Measurements from ENCODE around the gene YKT6.

Gene YKT6

GRCh38 chr7:44200699-44201461, at the start of gene YKT6:
Gene YKT6, plus strand, starts transcription at chr7:44200978. Its CDS starts 158 bp downstream, at chr7:44201136.
- DNase-seq, result peak; percentile 94 to 95
- TF ChIP-seq GATA1 (IDR thresholded peaks at IDR 0.05; ENCODE audit: low read depth, low read length), result no peak
- TF ChIP-seq POLR2A (IDR thresholded peaks at IDR 0.05; ENCODE audit: low read length), result peak; percentile 84

DNA sequence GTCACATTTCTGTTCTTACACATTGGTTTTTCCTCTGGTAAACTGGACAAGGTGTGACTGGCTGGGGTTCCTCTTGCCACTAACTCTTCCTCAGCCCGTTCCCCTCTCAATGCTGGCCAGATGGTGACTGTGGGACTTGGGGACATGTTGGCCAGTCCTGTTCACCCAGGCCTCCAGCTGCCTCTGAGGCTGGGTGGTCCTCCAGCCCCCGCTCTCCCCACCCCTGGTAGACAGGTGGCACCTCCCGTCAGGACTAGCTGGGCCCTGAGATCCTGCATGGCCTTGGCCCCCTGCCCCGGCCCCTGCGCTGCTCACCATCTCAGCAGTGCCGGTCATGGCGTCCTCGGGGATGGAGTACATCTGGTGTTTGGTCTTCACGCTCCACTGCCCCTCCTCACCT, 48.8 kb upstream of the YKT6 start:
- no peak for TF ChIP-seq GATA1 (IDR thresholded peaks at IDR 0.05; ENCODE audit: low read depth, low read length)
- no peak for TF ChIP-seq POLR2A (IDR thresholded peaks at IDR 0.05; ENCODE audit: low read length)

DNA sequence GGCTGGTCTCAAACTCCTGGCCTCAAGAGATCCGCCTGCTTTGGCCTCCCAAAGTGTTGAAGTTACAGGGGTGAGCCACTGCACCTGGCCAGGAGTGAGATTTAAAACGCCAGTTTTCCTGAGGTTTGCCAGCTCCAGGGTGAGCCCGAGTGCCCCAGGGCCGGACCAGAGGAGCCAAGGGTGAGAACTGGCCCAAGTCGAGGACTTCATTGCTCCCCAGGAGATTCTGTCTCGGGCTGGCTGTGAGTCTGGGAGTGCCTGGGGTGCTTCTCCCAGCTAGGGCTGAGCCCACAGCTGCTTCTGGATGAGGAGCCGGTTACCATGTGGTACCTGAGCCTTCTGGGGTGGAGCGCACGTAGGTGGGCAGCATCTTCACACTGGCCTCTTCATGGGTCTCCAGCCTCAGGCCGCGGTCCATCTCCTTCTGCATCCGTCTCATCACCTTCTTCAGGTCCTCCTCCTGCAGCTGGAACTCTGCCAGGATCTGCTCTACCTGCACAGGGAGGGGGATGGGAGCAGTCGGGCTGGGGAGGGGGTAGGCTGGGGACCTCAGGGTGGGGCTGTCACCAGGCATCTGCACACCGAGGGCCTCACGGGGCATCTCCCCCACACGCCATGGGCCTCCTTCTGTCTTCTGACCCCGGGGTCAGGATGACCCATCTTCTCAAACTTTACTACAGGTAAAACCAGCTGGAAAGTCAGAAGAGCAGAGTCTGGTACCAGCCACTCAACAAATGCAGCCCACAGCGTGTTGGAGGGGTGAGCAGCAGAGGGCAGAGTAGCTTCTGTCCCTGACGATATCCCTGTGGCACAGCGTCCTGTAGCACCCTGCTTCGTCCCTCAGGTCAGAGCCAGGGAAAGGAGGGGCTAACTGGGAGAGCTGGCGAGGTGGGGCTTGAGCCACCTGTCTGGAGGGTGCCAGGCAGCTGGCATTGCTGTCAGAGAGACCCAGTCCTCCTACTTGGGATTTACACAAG, 47.5 kb upstream of the YKT6 start:
- no peak for TF ChIP-seq GATA1 (IDR thresholded peaks at IDR 0.05; ENCODE audit: low read depth, low read length)
- no peak for TF ChIP-seq POLR2A (IDR thresholded peaks at IDR 0.05; ENCODE audit: low read length)

More for the DNA sequence above, 48.8 kb upstream of the YKT6 start:
- DNase-seq, result no peak

GRCh38 chr7:44153948-44154335, 46.8 kb upstream of the YKT6 start:
- TF ChIP-seq POLR2A (IDR thresholded peaks at IDR 0.05; ENCODE audit: low read length) (no peak), GATA1 (IDR thresholded peaks at IDR 0.05; ENCODE audit: low read depth, low read length) (no peak)
- DNase-seq, result no peak

More for the DNA sequence above, 47.5 kb upstream of the YKT6 start:
- no peak for DNase-seq

GRCh38 chr7:44154703-44155102, 46.1 kb upstream of the YKT6 start:
- DNase-seq, result no peak
- TF ChIP-seq POLR2A (IDR thresholded peaks at IDR 0.05; ENCODE audit: low read length) (no peak), GATA1 (IDR thresholded peaks at IDR 0.05; ENCODE audit: low read depth, low read length) (no peak)

GRCh38 chr7:44155191-44156185, 45.3 kb upstream of the YKT6 start:
- TF ChIP-seq POLR2A (IDR thresholded peaks at IDR 0.05; ENCODE audit: low read length) (no peak), GATA1 (IDR thresholded peaks at IDR 0.05; ENCODE audit: low read depth, low read length) (no peak)
- DNase-seq, result no peak

- TF ChIP-seq POLR2A (IDR thresholded peaks at IDR 0.05; ENCODE audit: low read length) (no peak), GATA1 (IDR thresholded peaks at IDR 0.05; ENCODE audit: low read depth, low read length) (no peak)
- DNase-seq, result no peak
Measured at GRCh38 chr7:44156453-44157010, 44.2 kb upstream of the YKT6 start.

DNA sequence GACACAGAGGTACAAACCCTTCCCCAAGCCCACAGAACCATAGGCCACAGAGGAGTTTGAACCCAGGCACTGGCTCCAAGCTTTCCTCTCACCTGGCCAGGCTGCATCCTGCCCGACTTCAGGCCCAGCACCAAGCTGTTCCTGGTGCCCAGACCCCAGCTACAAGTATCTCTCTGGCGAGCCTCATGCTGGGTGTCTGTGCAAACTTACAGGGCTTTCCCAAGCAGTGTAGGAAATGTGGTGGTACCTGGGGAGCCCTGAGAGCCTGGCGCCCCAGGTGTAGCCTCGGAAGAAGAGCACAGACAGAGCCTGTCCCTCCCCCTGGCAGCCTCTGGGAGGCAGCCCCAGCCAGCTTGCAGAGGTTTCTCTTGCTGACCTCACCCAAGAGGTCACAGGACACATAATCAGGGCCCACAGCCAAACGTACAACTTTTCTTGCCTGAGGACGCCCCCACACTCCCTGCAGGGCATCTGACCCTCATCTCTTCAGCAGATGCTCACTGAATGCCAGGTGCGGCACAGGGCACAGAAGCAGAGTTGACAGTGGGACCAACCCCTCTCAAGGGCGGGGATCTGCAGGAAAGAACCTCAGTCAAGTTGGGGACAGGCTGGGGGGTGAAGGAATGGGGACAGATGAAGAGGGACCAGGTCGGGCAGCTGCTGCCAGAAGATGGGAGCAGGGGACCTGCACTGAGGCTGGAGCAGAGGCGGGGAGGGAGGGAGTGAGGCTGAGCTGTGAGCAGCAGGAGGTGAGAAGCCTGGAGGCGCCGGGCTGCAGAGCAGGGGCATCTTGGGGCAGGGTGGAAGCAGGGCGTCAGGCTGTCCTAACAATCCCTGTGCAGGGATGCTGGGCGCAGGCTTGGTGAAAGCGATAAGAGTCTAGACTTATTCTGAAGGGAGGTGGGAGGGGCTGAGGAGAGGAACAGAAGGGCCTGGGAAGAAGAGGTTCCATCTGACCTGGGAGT, 43.4 kb upstream of the YKT6 start:
- no peak for DNase-seq
- TF ChIP-seq POLR2A (IDR thresholded peaks at IDR 0.05; ENCODE audit: low read length) (no peak), GATA1 (IDR thresholded peaks at IDR 0.05; ENCODE audit: low read depth, low read length) (no peak)

DNA sequence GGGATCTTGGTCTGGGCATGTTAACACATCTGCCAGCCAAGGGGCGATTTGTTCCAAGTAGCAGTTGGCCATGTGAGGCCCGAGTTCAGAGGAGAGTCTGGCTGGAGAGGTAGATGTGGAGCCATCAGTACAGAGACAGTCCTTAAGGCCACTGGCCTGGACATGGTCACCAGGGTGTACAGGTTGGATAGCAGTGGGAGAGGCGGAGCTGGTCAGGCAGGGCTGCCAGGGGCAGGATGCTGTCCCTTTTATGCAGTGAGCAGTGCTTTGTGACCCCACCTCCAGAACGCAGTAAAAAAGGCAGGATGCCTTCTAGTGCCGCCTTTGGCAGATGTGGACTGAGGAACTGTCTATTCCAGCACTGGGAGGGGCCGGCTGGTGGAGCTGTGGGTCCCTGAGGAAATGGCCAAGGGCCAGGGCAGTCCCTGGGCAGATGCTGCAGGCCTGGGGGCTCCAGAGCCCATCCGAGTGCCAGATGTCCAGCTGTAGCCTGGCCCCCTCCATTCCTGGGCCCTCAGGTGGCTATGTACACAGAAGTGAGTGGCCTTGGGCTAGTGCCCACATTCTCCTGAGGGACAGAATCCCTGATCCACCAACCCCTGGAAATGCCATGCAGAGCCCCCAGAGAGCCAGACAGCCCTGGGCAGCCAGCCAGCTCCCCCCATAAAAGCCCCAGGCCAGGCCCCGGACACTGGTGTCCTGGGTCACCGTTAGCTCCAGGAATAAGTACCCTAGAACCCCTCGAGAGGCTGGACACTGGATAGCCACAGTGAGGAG, 42.5 kb upstream of the YKT6 start:
- DNase-seq, result no peak
- no peak for TF ChIP-seq POLR2A (IDR thresholded peaks at IDR 0.05; ENCODE audit: low read length)
- no peak for TF ChIP-seq GATA1 (IDR thresholded peaks at IDR 0.05; ENCODE audit: low read depth, low read length)

GRCh38 chr7:44158873-44159631, 41.7 kb upstream of the YKT6 start:
- TF ChIP-seq GATA1 (IDR thresholded peaks at IDR 0.05; ENCODE audit: low read depth, low read length) (no peak), POLR2A (IDR thresholded peaks at IDR 0.05; ENCODE audit: low read length) (no peak)
- no peak for DNase-seq
